Sigmoid colon (tissue), 4 donors: Measurements from ENCODE around the gene DNAAF3.

Source experiments
- POLR2A ChIP-seq, 2 donors: fragments of 450-650 bp; IDR thresholded peaks; one replicate each; pipeline ENCODE4 v1.6.1; 2016; ENCODE audit warnings: antibody characterized with exemption in 2 of 2, mild to moderate bottlenecking in 2 of 2, moderate library complexity in 2 of 2
- POLR2AphosphoS5 ChIP-seq, 4 donors: sonication (generic); formaldehyde crosslinking; IDR thresholded peaks; one replicate each; pipeline ENCODE4 v1.6.1; 2017; ENCODE audit warnings: antibody characterized with exemption in 4 of 4
- TF ChIP-seq, protein P1 (sequence below), 4 experiments: fragments of 450-650 bp in 3 of 4; fragments of 200-600 bp in 1 of 4; IDR thresholded peaks; one replicate each; pipeline ENCODE4 v1.5.1; 2016 to 2019; ENCODE audit warnings: antibody characterized with exemption in 4 of 4, mild to moderate bottlenecking in 3 of 4, moderate library complexity in 2 of 4

DNA sequence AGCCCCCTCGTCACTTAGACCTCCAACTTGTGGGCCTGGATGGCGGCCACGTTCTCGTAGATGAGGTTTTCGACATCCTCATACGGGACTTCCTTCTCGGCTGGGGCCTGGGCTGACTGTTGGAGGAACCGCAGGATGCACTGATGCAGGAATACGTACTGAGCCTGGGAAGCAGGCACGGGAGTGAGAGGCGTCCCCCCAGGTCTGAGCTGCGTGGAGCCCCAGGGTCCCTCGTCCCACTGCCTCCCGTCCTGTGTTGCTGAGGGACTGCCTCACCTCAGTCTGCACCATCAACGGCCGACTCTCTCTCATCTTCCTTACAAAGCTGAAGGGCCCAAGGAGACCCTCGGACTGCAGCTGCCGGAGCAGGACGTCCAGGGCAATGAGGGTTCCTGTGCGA lies 15.3 kb upstream of the DNAAF3 start:
- TF ChIP-seq POLR2A (IDR thresholded peaks at IDR 0.05): no peak
- TF ChIP-seq, protein P1, sequence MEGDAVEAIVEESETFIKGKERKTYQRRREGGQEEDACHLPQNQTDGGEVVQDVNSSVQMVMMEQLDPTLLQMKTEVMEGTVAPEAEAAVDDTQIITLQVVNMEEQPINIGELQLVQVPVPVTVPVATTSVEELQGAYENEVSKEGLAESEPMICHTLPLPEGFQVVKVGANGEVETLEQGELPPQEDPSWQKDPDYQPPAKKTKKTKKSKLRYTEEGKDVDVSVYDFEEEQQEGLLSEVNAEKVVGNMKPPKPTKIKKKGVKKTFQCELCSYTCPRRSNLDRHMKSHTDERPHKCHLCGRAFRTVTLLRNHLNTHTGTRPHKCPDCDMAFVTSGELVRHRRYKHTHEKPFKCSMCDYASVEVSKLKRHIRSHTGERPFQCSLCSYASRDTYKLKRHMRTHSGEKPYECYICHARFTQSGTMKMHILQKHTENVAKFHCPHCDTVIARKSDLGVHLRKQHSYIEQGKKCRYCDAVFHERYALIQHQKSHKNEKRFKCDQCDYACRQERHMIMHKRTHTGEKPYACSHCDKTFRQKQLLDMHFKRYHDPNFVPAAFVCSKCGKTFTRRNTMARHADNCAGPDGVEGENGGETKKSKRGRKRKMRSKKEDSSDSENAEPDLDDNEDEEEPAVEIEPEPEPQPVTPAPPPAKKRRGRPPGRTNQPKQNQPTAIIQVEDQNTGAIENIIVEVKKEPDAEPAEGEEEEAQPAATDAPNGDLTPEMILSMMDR (IDR thresholded peaks at IDR 0.05): no peak
- TF ChIP-seq POLR2AphosphoS5 (IDR thresholded peaks at IDR 0.05): no peak
